Neural progenitor cell (in vitro differentiated cells): Measurements from ENCODE around the gene KDM7A. TPM values are rescaled to one million over a fixed set of nuclear protein-coding genes. Genes with fewer than 3 reads are reported as not detected.

Experiments used
- DNase-seq: peaks from one replicate; pipeline ENCODE4 v3.0.0-alpha.2; 2016; ENCODE audit warnings: low spot score
- H2AFZ ChIP-seq: fragments of 200-600 bp; sonication (generic); replicated peaks from 2 replicates; pipeline ENCODE4 v1.6.1; 2016; ENCODE audit warnings: antibody characterized with exemption
- H3F3A ChIP-seq: fragments of 200-600 bp; sonication (generic); 2 replicates; pipeline ENCODE4 v1.6.1; 2016; ENCODE audit warnings: antibody characterized with exemption, low read depth
- H3K27ac ChIP-seq: fragments of 200-600 bp; sonication (generic); 2 replicates; pipeline ENCODE4 v1.5.1; 2016; ENCODE audit warnings: mild to moderate bottlenecking
- H3K27me3 ChIP-seq: fragments of 200-600 bp; sonication (generic); 2 replicates; pipeline ENCODE4 v1.6.1; 2016; ENCODE audit warnings: mild to moderate bottlenecking, moderate library complexity
- H3K36me3 ChIP-seq: fragments of 200-600 bp; sonication (generic); 2 replicates; pipeline ENCODE4 v1.5.1; 2016
- H3K4me1 ChIP-seq: fragments of 200-600 bp; sonication (generic); 2 replicates; pipeline ENCODE4 v1.6.1; 2016; ENCODE audit warnings: mixed run types
- H3K4me2 ChIP-seq: fragments of 200-600 bp; sonication (generic); 2 replicates; pipeline ENCODE4 v1.6.1; 2016
- H3K4me3 ChIP-seq: fragments of 200-600 bp; sonication (generic); 2 replicates; pipeline ENCODE4 v1.5.1; 2016
- H3K79me2 ChIP-seq: fragments of 200-600 bp; sonication (generic); 2 replicates; pipeline ENCODE4 v1.6.1; 2016; ENCODE audit warnings: low read depth
- H3K9ac ChIP-seq: fragments of 200-600 bp; sonication (generic); 2 replicates; pipeline ENCODE4 v1.6.1; 2016
- H3K9me3 ChIP-seq: fragments of 200-600 bp; sonication (generic); 2 replicates; pipeline ENCODE4 v1.5.1; 2016; ENCODE audit warnings: low read depth
- H4K20me1 ChIP-seq: fragments of 200-600 bp; sonication (generic); 2 replicates; pipeline ENCODE4 v1.6.1; 2016; ENCODE audit warnings: low read depth
- H3K27ac Mint-ChIP-seq: 3 replicates; pipeline ENCODE4 v1.8.0; 2021; ENCODE audit warnings: mixed read lengths
- H3K27me3 Mint-ChIP-seq: 2 replicates; pipeline ENCODE4 v1.8.0; 2022; ENCODE audit warnings: low read depth, mild to moderate bottlenecking, inconsistent platforms, moderate library complexity, mixed read lengths; ENCODE audit not compliant: insufficient read depth
- H3K36me3 Mint-ChIP-seq: 3 replicates; pipeline ENCODE4 v1.8.0; 2021; ENCODE audit warnings: mixed read lengths
- H3K4me1 Mint-ChIP-seq: 3 replicates; pipeline ENCODE4 v1.8.0; 2021; ENCODE audit warnings: mixed read lengths
- H3K4me3 Mint-ChIP-seq: 3 replicates; pipeline ENCODE4 v1.8.0; 2021; ENCODE audit warnings: mild to moderate bottlenecking, moderate library complexity, mixed read lengths
- H3K9me3 Mint-ChIP-seq: 3 replicates; pipeline ENCODE4 v1.8.0; 2020; ENCODE audit warnings: mixed read lengths
- CTCF ChIP-seq: fragments of 200-600 bp; sonication (generic); IDR thresholded peaks from 2 replicates; pipeline ENCODE4 v1.5.1; 2017; ENCODE audit warnings: antibody characterized with exemption, mild to moderate bottlenecking
- EZH2 ChIP-seq: fragments of 200-600 bp; sonication (generic); IDR thresholded peaks from 2 replicates; pipeline ENCODE4 v1.6.1; 2017; ENCODE audit warnings: antibody characterized with exemption, mild to moderate bottlenecking, moderate library complexity
- EZH2phosphoT487 ChIP-seq: fragments of 200-600 bp; sonication (generic); IDR thresholded peaks from 2 replicates; pipeline ENCODE4 v1.6.1; 2017; ENCODE audit warnings: antibody characterized with exemption
- total RNA-seq: library from RNA; depleted of rRNA; stranded (reverse); fragments of >200 nt; gene quantifications from 2 replicates; pipeline ENCODE4 v1.2.3, GENCODE V29; 2015; ENCODE audit warnings: low replicate concordance

KDM7A gene
- total RNA-seq, 1 donor from 2014 or later, result 13.6 TPM

DNA sequence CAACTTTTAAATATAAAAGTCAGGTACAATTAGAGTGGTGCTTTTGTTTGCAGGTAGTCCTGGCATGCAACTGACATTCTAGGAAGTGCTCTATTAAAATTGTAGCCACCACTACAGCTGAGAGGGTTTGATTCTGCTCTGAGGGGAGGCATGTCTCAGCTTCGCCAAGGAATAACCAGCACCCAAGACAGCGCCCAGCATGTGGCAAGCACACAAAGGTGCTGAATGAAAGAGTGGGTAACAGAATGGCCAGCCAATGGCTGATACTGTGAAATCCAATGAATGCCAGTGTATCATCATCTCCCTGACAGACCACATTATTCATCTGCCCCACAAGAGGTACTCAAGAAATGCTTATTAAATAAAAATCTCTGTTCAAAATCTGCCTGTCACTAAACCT is 121.0 kb downstream of the KDM7A start:
- Histone ChIP-seq H3K27ac (no peak overlapping the region), H3K36me3 (no peaks in the 10 kb centered on the region), H3K9ac (no peak overlapping the region), H3K4me3 (no peak overlapping the region), H3K4me1 (no peaks in the 10 kb centered on the region), H4K20me1 (no peaks in the 10 kb centered on the region), H3K9me3 (no peaks in the 10 kb centered on the region), H2AFZ (no peak overlapping the region), H3K4me2 (no peak overlapping the region), H3K27me3 (peaks cover 15% of the 10 kb centered on the region), H3K79me2 (no peaks in the 10 kb centered on the region), H3F3A (no peaks in the 10 kb centered on the region)
- Mint-ChIP-seq H3K27me3 (peaks cover 6% of the 10 kb centered on the region), H3K36me3 (no peaks in the 10 kb centered on the region), H3K4me3 (no peak overlapping the region), H3K27ac (no peak overlapping the region), H3K4me1 (no peaks in the 10 kb centered on the region), H3K9me3 (no peaks in the 10 kb centered on the region)
- no peak for DNase-seq
- TF ChIP-seq EZH2 (no peak), CTCF (no peak), EZH2phosphoT487 (no peak)

DNA sequence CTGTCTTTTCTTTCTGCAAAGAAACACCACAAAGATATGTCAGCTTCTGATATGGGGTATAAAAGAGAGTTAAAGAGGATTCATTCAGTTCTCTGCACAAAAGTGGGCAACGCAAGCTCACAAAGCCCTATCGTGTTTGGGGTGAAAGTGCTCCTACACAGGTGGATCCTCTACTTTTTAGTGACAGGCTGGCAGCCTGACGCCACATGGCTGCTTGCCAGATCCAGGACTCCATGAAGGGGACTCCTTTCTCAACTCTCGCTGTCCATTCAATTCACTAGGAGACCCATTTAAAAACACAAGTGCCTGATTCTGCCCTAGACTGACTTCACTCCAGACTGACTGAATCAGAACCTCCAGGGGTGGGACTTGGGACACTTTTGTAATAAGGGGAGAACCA is 122.0 kb downstream of the KDM7A start:
- no peak for TF ChIP-seq EZH2phosphoT487
- no peak for TF ChIP-seq EZH2
- TF ChIP-seq CTCF, result no peak
- no peaks in the 10 kb centered on the region for H3K9me3 Mint-ChIP-seq
- Histone ChIP-seq H3K9me3 (no peaks in the 10 kb centered on the region), H3K4me2 (no peak overlapping the region), H3K4me3 (no peak overlapping the region), H4K20me1 (no peaks in the 10 kb centered on the region), H3K4me1 (no peaks in the 10 kb centered on the region), H3F3A (no peaks in the 10 kb centered on the region), H3K27ac (no peak overlapping the region), H3K79me2 (no peaks in the 10 kb centered on the region), H3K9ac (no peak overlapping the region), H3K36me3 (no peaks in the 10 kb centered on the region), H3K27me3 (peaks cover 4% of the 10 kb centered on the region), H2AFZ (no peak overlapping the region)
- no peak overlapping the region for H3K27ac Mint-ChIP-seq
- H3K4me3 Mint-ChIP-seq, result no peak overlapping the region
- no peak for DNase-seq
- H3K36me3 Mint-ChIP-seq, result no peaks in the 10 kb centered on the region
- no peaks in the 10 kb centered on the region for H3K4me1 Mint-ChIP-seq
- peaks cover 6% of the 10 kb centered on the region for H3K27me3 Mint-ChIP-seq

DNA sequence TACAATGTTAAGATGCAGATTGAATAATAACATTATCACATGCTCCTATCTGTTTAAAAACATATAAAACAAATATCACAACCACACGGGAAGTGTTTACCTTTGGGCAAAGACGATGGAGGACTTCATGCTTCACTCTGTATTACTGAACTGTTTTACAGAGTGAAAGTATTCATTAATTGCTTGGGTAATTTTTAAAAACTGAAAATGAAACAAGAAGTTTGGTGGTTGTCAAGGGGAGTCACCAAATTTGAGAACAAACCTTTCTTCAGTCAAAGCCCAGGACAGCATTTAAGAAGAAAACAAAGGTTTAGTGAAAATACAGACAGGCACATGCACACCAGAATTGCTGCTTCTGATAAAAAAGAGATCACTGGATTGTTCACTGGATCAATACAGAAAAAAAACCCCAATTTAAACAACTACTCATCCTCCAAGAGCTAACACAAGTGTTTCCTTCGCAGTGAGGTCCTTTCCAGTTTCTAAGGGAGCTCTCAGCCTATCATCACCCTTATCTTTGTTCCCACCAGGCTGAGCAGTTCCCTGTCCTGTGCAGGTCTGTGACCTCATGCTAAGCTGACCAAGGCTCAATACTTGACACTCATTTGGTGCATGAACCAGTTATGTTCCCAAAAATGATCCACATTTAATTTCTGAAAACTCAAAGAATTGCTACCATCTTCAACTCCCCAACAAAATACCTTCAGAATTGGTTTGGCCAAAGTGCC is 122.8 kb downstream of the KDM7A start:
- H3K27ac Mint-ChIP-seq, result no peak overlapping the region
- no peaks in the 10 kb centered on the region for H3K79me2 ChIP-seq
- no peak overlapping the region for H2AFZ ChIP-seq
- H3K4me2 ChIP-seq, result no peak overlapping the region
- no peak overlapping the region for H3K9ac ChIP-seq
- no peak for DNase-seq
- H3K4me3 ChIP-seq, result no peak overlapping the region
- H3F3A ChIP-seq, result no peaks in the 10 kb centered on the region
- no peaks in the 10 kb centered on the region for H4K20me1 ChIP-seq
- no peaks in the 10 kb centered on the region for H3K36me3 ChIP-seq
- H3K4me3 Mint-ChIP-seq, result no peak overlapping the region
- H3K9me3 ChIP-seq, result no peaks in the 10 kb centered on the region
- TF ChIP-seq CTCF (no peak), EZH2 (no peak), EZH2phosphoT487 (no peak)
- no peaks in the 10 kb centered on the region for H3K9me3 Mint-ChIP-seq
- H3K4me1 ChIP-seq, result no peaks in the 10 kb centered on the region
- no peak overlapping the region for H3K27ac ChIP-seq
- no peaks in the 10 kb centered on the region for H3K27me3 ChIP-seq
- H3K36me3 Mint-ChIP-seq, result no peaks in the 10 kb centered on the region
- peaks cover 3% of the 10 kb centered on the region for H3K27me3 Mint-ChIP-seq
- no peaks in the 10 kb centered on the region for H3K4me1 Mint-ChIP-seq
